Effector memory CD8-positive, alpha-beta T cell (primary cell): ENCODE data around the gene GET4.

Experiments
- ATAC-seq: fragments of 150-1000 bp; cut with Tn5 transposase; replicated peaks from 2 replicates; pipeline ENCODE4 v1.10.0; 2021; ENCODE audit warnings: mild to moderate bottlenecking, moderate library complexity
- DNase-seq, 3 experiments: peaks; one replicate each; pipeline ENCODE4 v3.0.0; 2021
- H3K27ac Mint-ChIP-seq, 2 donors: one replicate each; pipeline ENCODE4 v1.8.0; 2022; ENCODE audit warnings: mild to moderate bottlenecking in 2 of 2, mixed read lengths in 2 of 2, moderate library complexity in 2 of 2
- H3K27me3 Mint-ChIP-seq, 2 donors: one replicate each; pipeline ENCODE4 v1.8.0; 2022; ENCODE audit warnings: mixed read lengths in 2 of 2
- H3K36me3 Mint-ChIP-seq: one replicate; pipeline ENCODE4 v1.8.0; 2022; ENCODE audit warnings: mild to moderate bottlenecking, moderate library complexity, mixed read lengths; ENCODE audit not compliant: insufficient read depth
- H3K4me1 Mint-ChIP-seq, 2 donors: one replicate each; pipeline ENCODE4 v1.8.0; 2022; ENCODE audit warnings: low read depth in 2 of 2, mixed read lengths in 2 of 2
- H3K4me3 Mint-ChIP-seq, 2 donors: one replicate each; pipeline ENCODE4 v1.8.0; 2022; ENCODE audit warnings: mild to moderate bottlenecking in 2 of 2, mixed read lengths in 2 of 2, moderate library complexity in 2 of 2
- H3K9me3 Mint-ChIP-seq, 2 donors: one replicate each; pipeline ENCODE4 v1.8.0; 2022; ENCODE audit warnings: mixed read lengths in 2 of 2

GET4 gene

DNA sequence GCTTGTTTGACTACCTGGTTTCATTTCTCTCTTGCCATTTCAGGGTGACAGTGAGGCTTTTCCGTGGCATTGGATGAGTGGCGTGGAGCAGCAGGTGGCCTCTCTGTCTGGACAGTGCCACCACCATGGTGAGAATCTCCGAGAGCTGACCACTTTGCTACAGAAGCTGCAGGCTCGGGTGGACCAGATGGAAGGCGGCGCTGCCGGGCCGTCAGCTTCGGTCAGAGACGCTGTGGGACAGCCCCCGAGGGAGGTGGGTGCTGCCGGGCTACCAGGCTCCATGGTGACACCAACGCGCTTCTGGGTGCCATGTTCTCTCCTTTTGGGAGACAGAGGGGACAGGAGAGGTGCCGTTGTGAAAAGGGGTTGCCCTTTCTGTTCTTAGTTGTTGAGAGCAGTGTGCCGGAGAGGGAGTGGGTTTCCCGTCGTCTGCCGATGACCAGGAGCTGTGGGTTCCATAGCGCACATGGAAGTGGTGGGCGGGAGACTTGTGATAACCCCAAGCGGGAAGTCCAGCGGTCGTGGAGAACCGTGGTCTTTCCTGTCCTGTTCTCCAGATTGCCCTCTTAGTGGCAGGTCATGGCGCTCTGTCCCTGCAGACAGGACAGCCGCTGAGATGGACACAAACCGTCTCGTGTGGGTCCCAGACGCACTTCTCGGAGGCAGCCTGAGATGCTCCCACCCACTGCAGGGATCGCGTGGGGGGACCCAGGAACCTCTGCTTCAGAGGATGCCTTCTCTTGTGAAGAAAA lies 22.8 kb upstream of the GET4 start:
- Mint-ChIP-seq H3K4me1 (no peaks in the 10 kb centered on the region), H3K9me3 (no peaks in the 10 kb centered on the region), H3K27ac (peak overlapping the region in 1 of 2 donors; percentile 63), H3K4me3 (no peak overlapping the region), H3K27me3 (no peaks in the 10 kb centered on the region), H3K36me3 (peaks cover 24% of the 10 kb centered on the region)
- ATAC-seq: no peak
- DNase-seq: no peak

- Mint-ChIP-seq H3K4me1 (no peaks in the 10 kb centered on the region), H3K4me3 (no peak overlapping the region), H3K36me3 (peaks cover 23% of the 10 kb centered on the region), H3K27me3 (no peaks in the 10 kb centered on the region), H3K27ac (no peak overlapping the region), H3K9me3 (no peaks in the 10 kb centered on the region)
- no peak for DNase-seq
- ATAC-seq: no peak
Observed at GRCh38 chr7:854118-854775, 22.1 kb upstream of the GET4 start.

GRCh38 chr7:855686-856369 lies 20.5 kb upstream of the GET4 start:
- DNase-seq: no peak
- H3K9me3 Mint-ChIP-seq: no peaks in the 10 kb centered on the region
- no peak overlapping the region for H3K27ac Mint-ChIP-seq
- H3K27me3 Mint-ChIP-seq: no peaks in the 10 kb centered on the region
- peaks cover 33% of the 10 kb centered on the region for H3K36me3 Mint-ChIP-seq
- ATAC-seq: no peak
- no peak overlapping the region for H3K4me3 Mint-ChIP-seq
- no peaks in the 10 kb centered on the region for H3K4me1 Mint-ChIP-seq

DNA sequence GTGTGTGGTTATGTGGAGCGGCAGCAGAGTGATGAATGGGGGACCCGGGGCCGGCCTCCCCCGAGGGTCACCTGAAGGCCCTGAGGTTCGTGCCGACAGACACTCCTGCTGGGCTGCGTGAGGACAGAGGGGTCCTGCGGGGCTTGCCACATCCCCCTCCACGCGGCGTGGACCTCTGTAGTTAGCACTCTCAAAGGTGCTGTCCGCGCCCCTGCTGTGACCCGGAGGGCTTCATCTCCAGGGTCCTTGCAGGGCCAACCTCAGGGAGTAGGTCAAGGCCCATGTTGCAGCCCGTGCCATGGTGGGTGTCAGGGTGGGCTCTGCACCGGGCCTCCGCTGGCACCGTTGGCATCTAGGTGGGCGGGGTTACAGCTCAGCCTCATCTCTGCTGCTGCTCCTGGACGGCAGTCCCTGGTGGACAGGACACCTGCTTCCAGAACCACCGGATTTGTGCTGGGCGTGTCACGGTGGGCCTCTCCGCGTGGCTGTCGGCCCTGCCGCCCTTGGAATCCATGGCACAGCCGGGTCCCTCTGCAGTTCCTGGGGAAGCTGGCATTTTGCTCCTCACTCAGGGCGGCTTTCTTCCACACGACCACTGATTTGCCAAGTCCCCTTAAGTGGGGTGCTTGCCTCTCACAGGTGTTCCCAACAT lies 19.8 kb upstream of the GET4 start:
- Mint-ChIP-seq H3K9me3 (no peaks in the 10 kb centered on the region), H3K4me1 (no peaks in the 10 kb centered on the region), H3K27me3 (no peaks in the 10 kb centered on the region), H3K4me3 (no peak overlapping the region), H3K36me3 (peaks cover 40% of the 10 kb centered on the region), H3K27ac (no peak overlapping the region)
- no peak for DNase-seq
- ATAC-seq: no peak

- no peaks in the 10 kb centered on the region for H3K9me3 Mint-ChIP-seq
- no peak overlapping the region for H3K4me3 Mint-ChIP-seq
- no peaks in the 10 kb centered on the region for H3K4me1 Mint-ChIP-seq
- peaks cover 45% of the 10 kb centered on the region for H3K36me3 Mint-ChIP-seq
- ATAC-seq (no peak), DNase-seq (no peak)
- H3K27ac Mint-ChIP-seq: no peak overlapping the region
- no peaks in the 10 kb centered on the region for H3K27me3 Mint-ChIP-seq
Observed at GRCh38 chr7:857661-858060, 18.7 kb upstream of the GET4 start.

GRCh38 chr7:859359-860030 lies 16.9 kb upstream of the GET4 start:
- no peak for ATAC-seq
- Mint-ChIP-seq H3K9me3 (no peaks in the 10 kb centered on the region), H3K4me3 (no peak overlapping the region), H3K36me3 (peaks cover 42% of the 10 kb centered on the region), H3K4me1 (no peaks in the 10 kb centered on the region), H3K27ac (no peak overlapping the region), H3K27me3 (no peaks in the 10 kb centered on the region)
- DNase-seq: no peak

GRCh38 chr7:860149-860548 lies 16.2 kb upstream of the GET4 start:
- H3K27me3 Mint-ChIP-seq: no peaks in the 10 kb centered on the region
- H3K27ac Mint-ChIP-seq: no peak overlapping the region
- no peaks in the 10 kb centered on the region for H3K4me1 Mint-ChIP-seq
- no peaks in the 10 kb centered on the region for H3K9me3 Mint-ChIP-seq
- H3K4me3 Mint-ChIP-seq: no peak overlapping the region
- DNase-seq (no peak), ATAC-seq (no peak)
- H3K36me3 Mint-ChIP-seq: peaks cover 42% of the 10 kb centered on the region

- DNase-seq (no peak), ATAC-seq (no peak)
- Mint-ChIP-seq H3K4me1 (no peaks in the 10 kb centered on the region), H3K27ac (no peak overlapping the region), H3K36me3 (peaks cover 42% of the 10 kb centered on the region), H3K4me3 (no peak overlapping the region), H3K27me3 (no peaks in the 10 kb centered on the region), H3K9me3 (no peaks in the 10 kb centered on the region)
Observed at GRCh38 chr7:861222-861621, 15.1 kb upstream of the GET4 start.

- peak overlapping the region; percentile 66 to 71 for H3K27ac Mint-ChIP-seq
Observed at GRCh38 chr7:862157-862556, 14.2 kb upstream of the GET4 start.

GRCh38 chr7:863106-863505 lies 13.2 kb upstream of the GET4 start:
- H3K27me3 Mint-ChIP-seq: no peaks in the 10 kb centered on the region
- ATAC-seq (no peak), DNase-seq (no peak)
- no peak overlapping the region for H3K4me3 Mint-ChIP-seq
- H3K27ac Mint-ChIP-seq: no peak overlapping the region
- H3K9me3 Mint-ChIP-seq: no peaks in the 10 kb centered on the region
- no peaks in the 10 kb centered on the region for H3K4me1 Mint-ChIP-seq
- H3K36me3 Mint-ChIP-seq: peaks cover 39% of the 10 kb centered on the region

More at GRCh38 chr7:862157-862556, 14.2 kb upstream of the GET4 start:
- ATAC-seq: no peak
- no peak overlapping the region for H3K4me3 Mint-ChIP-seq
- no peaks in the 10 kb centered on the region for H3K4me1 Mint-ChIP-seq
- H3K27me3 Mint-ChIP-seq: no peaks in the 10 kb centered on the region
- no peaks in the 10 kb centered on the region for H3K9me3 Mint-ChIP-seq
- no peak for DNase-seq
- peaks cover 39% of the 10 kb centered on the region for H3K36me3 Mint-ChIP-seq

DNA sequence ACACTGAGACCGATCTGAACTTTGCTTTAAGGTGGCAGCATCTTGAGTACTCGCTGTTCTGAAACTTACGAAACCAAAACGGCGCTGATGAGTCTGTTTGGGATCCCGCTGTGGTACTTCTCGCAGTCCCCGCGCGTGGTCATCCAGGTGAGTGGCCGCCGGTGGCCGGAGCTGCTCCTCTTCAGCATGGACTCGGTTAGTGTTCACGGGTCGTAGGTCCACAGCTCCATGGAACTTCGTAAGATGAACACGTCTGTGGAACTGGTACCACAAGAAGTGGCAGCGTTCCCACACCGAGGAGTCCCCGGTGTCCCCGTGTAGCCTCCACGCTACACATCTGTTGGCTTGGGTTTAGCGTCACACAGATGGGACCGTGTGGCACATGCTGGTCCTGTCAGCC lies 10.4 kb upstream of the GET4 start:
- Mint-ChIP-seq H3K4me1 (no peaks in the 10 kb centered on the region), H3K9me3 (no peaks in the 10 kb centered on the region), H3K27me3 (no peaks in the 10 kb centered on the region), H3K27ac (no peak overlapping the region), H3K36me3 (peaks cover 27% of the 10 kb centered on the region), H3K4me3 (no peak overlapping the region)
- ATAC-seq (no peak), DNase-seq (no peak)

DNA sequence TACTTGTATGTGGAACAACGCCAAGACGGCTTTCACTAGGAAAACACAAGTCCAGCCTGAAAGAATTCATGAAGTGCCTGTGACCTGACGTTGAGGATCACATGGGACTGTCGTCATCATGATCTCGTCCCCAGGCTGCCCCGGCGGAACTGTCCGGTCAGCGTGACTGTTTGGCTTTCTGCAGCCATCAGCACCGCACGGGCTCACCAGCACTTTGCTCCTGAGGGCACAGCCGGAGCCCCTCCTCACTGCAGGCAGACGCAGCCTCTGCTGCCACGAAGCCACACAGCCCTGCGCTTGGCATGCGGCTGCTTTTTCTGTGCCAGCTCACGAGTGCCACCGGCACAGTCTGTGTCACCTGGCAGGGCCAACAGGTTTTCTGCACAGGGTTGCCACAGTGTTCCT lies 9.4 kb upstream of the GET4 start:
- Mint-ChIP-seq H3K4me3 (no peak overlapping the region), H3K27me3 (no peaks in the 10 kb centered on the region), H3K9me3 (no peaks in the 10 kb centered on the region), H3K36me3 (peaks cover 24% of the 10 kb centered on the region), H3K4me1 (no peaks in the 10 kb centered on the region), H3K27ac (no peak overlapping the region)
- ATAC-seq (no peak), DNase-seq (no peak)
